ENCODE measurements around the gene PTPRN2. TPM values are rescaled to one million over a fixed set of nuclear protein-coding genes. Genes with fewer than 3 reads are reported as not detected.
"Not testable (repeated sequence)": the region's sequence is repeated elsewhere in the genome, so short reads cannot be mapped to it uniquely, and the experiment has no call there.

Gene PTPRN2
- total RNA-seq, 1 donor, result 0.27 TPM

GRCh38 chr7:157733760-157734395, 853.7 kb downstream of the PTPRN2 start:
- DNase-seq (ENCODE audit: low read depth in 2 of 3, low spot score in 2 of 3), result not testable (repeated sequence)

- DNase-seq (ENCODE audit: low read depth in 2 of 3, low spot score in 2 of 3), result no peak
Observed at GRCh38 chr7:157731126-157731525, 856.5 kb downstream of the PTPRN2 start.

GRCh38 chr7:157730614-157731013, 857.0 kb downstream of the PTPRN2 start:
- DNase-seq (ENCODE audit: low read depth in 2 of 3, low spot score in 2 of 3), result no peak

- DNase-seq (ENCODE audit: low read depth in 2 of 3, low spot score in 2 of 3), result no peak
Observed at GRCh38 chr7:157729566-157729965, 858.1 kb downstream of the PTPRN2 start.

- DNase-seq (ENCODE audit: low read depth in 2 of 3, low spot score in 2 of 3), result no peak
Observed at GRCh38 chr7:157727964-157728615, 859.5 kb downstream of the PTPRN2 start.

GRCh38 chr7:157726764-157727163, 860.9 kb downstream of the PTPRN2 start:
- no peak for DNase-seq (ENCODE audit: low read depth in 2 of 3, low spot score in 2 of 3)

GRCh38 chr7:157725312-157725711, 862.3 kb downstream of the PTPRN2 start:
- not testable (repeated sequence) for DNase-seq (ENCODE audit: low read depth in 2 of 3, low spot score in 2 of 3)

- no peak for DNase-seq (ENCODE audit: low read depth in 2 of 3, low spot score in 2 of 3)
Observed at GRCh38 chr7:157723205-157723604, 864.4 kb downstream of the PTPRN2 start.

- no peak for DNase-seq (ENCODE audit: low read depth in 2 of 3, low spot score in 2 of 3)
Observed at GRCh38 chr7:157722137-157723060, 865.2 kb downstream of the PTPRN2 start.

- no peak for DNase-seq (ENCODE audit: low read depth in 2 of 3, low spot score in 2 of 3)
Observed at GRCh38 chr7:157721468-157722136, 866.0 kb downstream of the PTPRN2 start.

- DNase-seq (ENCODE audit: low read depth in 2 of 3, low spot score in 2 of 3), result no peak
Observed at GRCh38 chr7:157719705-157720655, 867.6 kb downstream of the PTPRN2 start.

GRCh38 chr7:157719008-157719682, 868.5 kb downstream of the PTPRN2 start:
- DNase-seq (ENCODE audit: low read depth in 2 of 3, low spot score in 2 of 3), result no peak

GRCh38 chr7:157718303-157719007, 869.2 kb downstream of the PTPRN2 start:
- no peak for DNase-seq (ENCODE audit: low read depth in 2 of 3, low spot score in 2 of 3)

GRCh38 chr7:157717211-157718174, 870.1 kb downstream of the PTPRN2 start:
- DNase-seq (ENCODE audit: low read depth in 2 of 3, low spot score in 2 of 3), result no peak

- no peak for DNase-seq (ENCODE audit: low read depth in 2 of 3, low spot score in 2 of 3)
Observed at GRCh38 chr7:157715938-157716280, 871.7 kb downstream of the PTPRN2 start.

- DNase-seq (ENCODE audit: low read depth in 2 of 3, low spot score in 2 of 3), result no peak
Observed at GRCh38 chr7:157715071-157715937, 872.3 kb downstream of the PTPRN2 start.
